PC-9 (cell line): ENCODE measurements around the gene PALLD.

Source experiments
- CTCF ChIP-seq: fragments of 200-600 bp; sonication (generic); conservative IDR thresholded peaks from 2 replicates; pipeline ENCODE4 v1.6.1; 2017; ENCODE audit warnings: mixed run types, antibody characterized with exemption, mild to moderate bottlenecking, moderate library complexity
- EZH2 ChIP-seq: fragments of 200-600 bp; sonication (generic); IDR thresholded peaks from 2 replicates; pipeline ENCODE4 v1.8.0; 2017; ENCODE audit warnings: antibody characterized with exemption, low read depth

DNA sequence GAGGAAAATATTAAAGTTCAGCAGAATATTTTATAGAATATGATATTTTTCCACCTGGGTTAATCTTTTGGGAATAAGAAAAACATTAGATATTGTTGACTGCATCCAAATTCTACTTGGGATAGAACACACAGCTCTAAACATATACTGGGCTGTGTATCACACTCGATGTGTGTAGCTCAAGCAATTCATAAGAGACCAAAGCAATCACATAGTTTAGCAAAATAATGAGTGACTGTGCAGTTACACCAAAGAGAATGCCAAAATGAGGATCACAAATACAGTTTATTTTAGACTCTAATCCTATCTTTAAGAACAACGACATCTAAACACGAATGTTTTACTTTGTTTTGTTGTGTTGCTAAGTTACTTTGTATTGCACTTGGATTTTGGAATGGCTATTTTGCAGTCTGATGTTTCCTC is 412.0 kb downstream of the PALLD start:
- no peak for TF ChIP-seq CTCF
- TF ChIP-seq EZH2: no peak
